ENCODE results near the gene DNMT3L.
"Not testable (repeated sequence)": the region's sequence is repeated elsewhere in the genome, so short reads cannot be mapped to it uniquely, and the experiment has no call there.

Gene DNMT3L

GRCh38 chr21:44255511-44255981 is 6.2 kb downstream of the DNMT3L start:
- Histone ChIP-seq H3K9me3 (ENCODE audit: control extremely low read depth in 1 of 5, control insufficient read depth in 4 of 5, insufficient read depth in 2 of 5, low read depth in 1 of 5, low read length in 4 of 5) (no peaks in the 10 kb centered on the region), H3K4me1 (ENCODE audit: control extremely low read depth in 1 of 4, control insufficient read depth in 4 of 4, insufficient read depth in 4 of 4, low read length in 3 of 4) (peaks cover 0 to 6% (median 6%) of the 10 kb centered on the region in 4 experiments), H3K4me3 (ENCODE audit: control insufficient read depth in 1 of 7, extremely low read depth in 1 of 7, insufficient read depth in 4 of 7, low read depth in 2 of 7, low read length in 6 of 7) (no peak overlapping the region), H3K36me3 (ENCODE audit: control insufficient read depth in 4 of 4, insufficient read depth in 4 of 4, low read length in 3 of 4) (no peaks in the 10 kb centered on the region), H3K27ac (ENCODE audit: insufficient read depth in 1 of 2, low read depth in 1 of 2, low read length in 2 of 2, poor library complexity in 1 of 2, severe bottlenecking in 2 of 2) (no peak overlapping the region), H3K27me3 (replicated peaks in 2 of 5; ENCODE audit: control insufficient read depth in 4 of 5, insufficient read depth in 5 of 5, low read length in 4 of 5) (no peaks in the 10 kb centered on the region)
- 99% methylated on average over 10 of the region's 11 CpGs for WGBS (ENCODE audit: insufficient coverage)
- POLR2A ChIA-PET = no interaction called here
- CTCF ChIA-PET = interaction anchor here (1.2 to 2.1 kb wide), 2 partner anchors 12 to 43 kb away, joined by 3 to 6 read pairs; no protein-coding TSS in a partner anchor
- no peak for DNase-seq

GRCh38 chr21:44253832-44254710 is 7.6 kb downstream of the DNMT3L start:
- peak; percentile 2 to 19 (median 6) for DNase-seq
- Histone ChIP-seq H3K4me3 (ENCODE audit: control insufficient read depth in 1 of 7, extremely low read depth in 1 of 7, insufficient read depth in 4 of 7, low read depth in 2 of 7, low read length in 6 of 7) (no peak overlapping the region), H3K27ac (ENCODE audit: insufficient read depth in 1 of 2, low read depth in 1 of 2, low read length in 2 of 2, poor library complexity in 1 of 2, severe bottlenecking in 2 of 2) (no peak overlapping the region), H3K9me3 (ENCODE audit: control extremely low read depth in 1 of 5, control insufficient read depth in 4 of 5, insufficient read depth in 2 of 5, low read depth in 1 of 5, low read length in 4 of 5) (no peaks in the 10 kb centered on the region), H3K27me3 (replicated peaks in 2 of 5; ENCODE audit: control insufficient read depth in 4 of 5, insufficient read depth in 5 of 5, low read length in 4 of 5) (no peaks in the 10 kb centered on the region), H3K36me3 (ENCODE audit: control insufficient read depth in 4 of 4, insufficient read depth in 4 of 4, low read length in 3 of 4) (no peaks in the 10 kb centered on the region), H3K4me1 (ENCODE audit: control extremely low read depth in 1 of 4, control insufficient read depth in 4 of 4, insufficient read depth in 4 of 4, low read length in 3 of 4) (peaks cover 0 to 6% (median 6%) of the 10 kb centered on the region in 4 experiments)
- CTCF ChIA-PET = interaction anchor here (1.0 to 2.1 kb wide), 3 partner anchors 12 to 44 kb away, joined by 3 to 6 read pairs (median 3); no protein-coding TSS in a partner anchor
- WGBS (ENCODE audit: insufficient coverage) = 52% methylated on average over 27 of the region's 29 CpGs
- POLR2A ChIA-PET = no interaction called here

- H3K4me3 ChIP-seq (ENCODE audit: control insufficient read depth in 1 of 7, extremely low read depth in 1 of 7, insufficient read depth in 4 of 7, low read depth in 2 of 7, low read length in 6 of 7); H3K9me3 ChIP-seq (ENCODE audit: control extremely low read depth in 1 of 5, control insufficient read depth in 4 of 5, insufficient read depth in 2 of 5, low read depth in 1 of 5, low read length in 4 of 5); POLR2A ChIA-PET; CTCF ChIA-PET; DNase-seq; H3K36me3 ChIP-seq (ENCODE audit: control insufficient read depth in 4 of 4, insufficient read depth in 4 of 4, low read length in 3 of 4); H3K27ac ChIP-seq (ENCODE audit: insufficient read depth in 1 of 2, low read depth in 1 of 2, low read length in 2 of 2, poor library complexity in 1 of 2, severe bottlenecking in 2 of 2); H3K27me3 ChIP-seq (replicated peaks in 2 of 5; ENCODE audit: control insufficient read depth in 4 of 5, insufficient read depth in 5 of 5, low read length in 4 of 5); H3K4me1 ChIP-seq (ENCODE audit: control extremely low read depth in 1 of 4, control insufficient read depth in 4 of 4, insufficient read depth in 4 of 4, low read length in 3 of 4): not testable (repeated sequence)
- WGBS (ENCODE audit: insufficient coverage) = no CpG with 5 or more reads among the region's 33 CpGs
These were observed 12.3 kb downstream of the DNMT3L start for GRCh38 chr21:44249204-44250037.

- DNase-seq = not testable (repeated sequence)
These were observed 13.8 kb downstream of the DNMT3L start for GRCh38 chr21:44247904-44248303.

GRCh38 chr21:44243980-44244379 is 17.7 kb downstream of the DNMT3L start:
- H3K9me3 ChIP-seq (ENCODE audit: control extremely low read depth in 1 of 5, control insufficient read depth in 4 of 5, insufficient read depth in 2 of 5, low read depth in 1 of 5, low read length in 4 of 5); H3K4me3 ChIP-seq (ENCODE audit: control insufficient read depth in 1 of 7, extremely low read depth in 1 of 7, insufficient read depth in 4 of 7, low read depth in 2 of 7, low read length in 6 of 7); H3K4me1 ChIP-seq (ENCODE audit: control extremely low read depth in 1 of 4, control insufficient read depth in 4 of 4, insufficient read depth in 4 of 4, low read length in 3 of 4); H3K36me3 ChIP-seq (ENCODE audit: control insufficient read depth in 4 of 4, insufficient read depth in 4 of 4, low read length in 3 of 4); POLR2A ChIA-PET; H3K27ac ChIP-seq (ENCODE audit: insufficient read depth in 1 of 2, low read depth in 1 of 2, low read length in 2 of 2, poor library complexity in 1 of 2, severe bottlenecking in 2 of 2); H3K27me3 ChIP-seq (replicated peaks in 2 of 5; ENCODE audit: control insufficient read depth in 4 of 5, insufficient read depth in 5 of 5, low read length in 4 of 5); CTCF ChIA-PET; DNase-seq: not testable (repeated sequence)
- no CpG with 5 or more reads among the region's 15 CpGs for WGBS (ENCODE audit: insufficient coverage)

More at GRCh38 chr21:44247904-44248303, 13.8 kb downstream of the DNMT3L start:
- H3K27me3 ChIP-seq (replicated peaks in 2 of 5; ENCODE audit: control insufficient read depth in 4 of 5, insufficient read depth in 5 of 5, low read length in 4 of 5); POLR2A ChIA-PET; CTCF ChIA-PET; H3K27ac ChIP-seq (ENCODE audit: insufficient read depth in 1 of 2, low read depth in 1 of 2, low read length in 2 of 2, poor library complexity in 1 of 2, severe bottlenecking in 2 of 2); H3K4me3 ChIP-seq (ENCODE audit: control insufficient read depth in 1 of 7, extremely low read depth in 1 of 7, insufficient read depth in 4 of 7, low read depth in 2 of 7, low read length in 6 of 7); H3K4me1 ChIP-seq (ENCODE audit: control extremely low read depth in 1 of 4, control insufficient read depth in 4 of 4, insufficient read depth in 4 of 4, low read length in 3 of 4); H3K36me3 ChIP-seq (ENCODE audit: control insufficient read depth in 4 of 4, insufficient read depth in 4 of 4, low read length in 3 of 4); H3K9me3 ChIP-seq (ENCODE audit: control extremely low read depth in 1 of 5, control insufficient read depth in 4 of 5, insufficient read depth in 2 of 5, low read depth in 1 of 5, low read length in 4 of 5): not testable (repeated sequence)
- WGBS (ENCODE audit: insufficient coverage) = no CpG with 5 or more reads among the region's 17 CpGs

- POLR2A ChIA-PET = not testable (repeated sequence)
These were observed 20.4 kb downstream of the DNMT3L start for GRCh38 chr21:44241281-44241680.

GRCh38 chr21:44240842-44241241 is 20.9 kb downstream of the DNMT3L start, which contains the start of gene ICOSLG:
Gene ICOSLG, minus strand, starts transcription at chr21:44240943. Its CDS starts 126 bp downstream, at chr21:44240817.
- POLR2A ChIA-PET = not testable (repeated sequence)

More at GRCh38 chr21:44241281-44241680, 20.4 kb downstream of the DNMT3L start:
- H3K4me3 ChIP-seq (ENCODE audit: control insufficient read depth in 1 of 7, extremely low read depth in 1 of 7, insufficient read depth in 4 of 7, low read depth in 2 of 7, low read length in 6 of 7); H3K9me3 ChIP-seq (ENCODE audit: control extremely low read depth in 1 of 5, control insufficient read depth in 4 of 5, insufficient read depth in 2 of 5, low read depth in 1 of 5, low read length in 4 of 5); H3K4me1 ChIP-seq (ENCODE audit: control extremely low read depth in 1 of 4, control insufficient read depth in 4 of 4, insufficient read depth in 4 of 4, low read length in 3 of 4); H3K36me3 ChIP-seq (ENCODE audit: control insufficient read depth in 4 of 4, insufficient read depth in 4 of 4, low read length in 3 of 4); H3K27ac ChIP-seq (ENCODE audit: insufficient read depth in 1 of 2, low read depth in 1 of 2, low read length in 2 of 2, poor library complexity in 1 of 2, severe bottlenecking in 2 of 2); CTCF ChIA-PET; DNase-seq; H3K27me3 ChIP-seq (replicated peaks in 2 of 5; ENCODE audit: control insufficient read depth in 4 of 5, insufficient read depth in 5 of 5, low read length in 4 of 5): not testable (repeated sequence)
- no CpG with 5 or more reads among the region's 27 CpGs for WGBS (ENCODE audit: insufficient coverage)

More at GRCh38 chr21:44240842-44241241, 20.9 kb downstream of the DNMT3L start, which contains the start of gene ICOSLG:
- H3K27me3 ChIP-seq (replicated peaks in 2 of 5; ENCODE audit: control insufficient read depth in 4 of 5, insufficient read depth in 5 of 5, low read length in 4 of 5); DNase-seq; H3K27ac ChIP-seq (ENCODE audit: insufficient read depth in 1 of 2, low read depth in 1 of 2, low read length in 2 of 2, poor library complexity in 1 of 2, severe bottlenecking in 2 of 2); H3K4me3 ChIP-seq (ENCODE audit: control insufficient read depth in 1 of 7, extremely low read depth in 1 of 7, insufficient read depth in 4 of 7, low read depth in 2 of 7, low read length in 6 of 7); H3K9me3 ChIP-seq (ENCODE audit: control extremely low read depth in 1 of 5, control insufficient read depth in 4 of 5, insufficient read depth in 2 of 5, low read depth in 1 of 5, low read length in 4 of 5); H3K36me3 ChIP-seq (ENCODE audit: control insufficient read depth in 4 of 4, insufficient read depth in 4 of 4, low read length in 3 of 4); H3K4me1 ChIP-seq (ENCODE audit: control extremely low read depth in 1 of 4, control insufficient read depth in 4 of 4, insufficient read depth in 4 of 4, low read length in 3 of 4); CTCF ChIA-PET: not testable (repeated sequence)
- WGBS (ENCODE audit: insufficient coverage) = no CpG with 5 or more reads among the region's 53 CpGs
